HG03064 (cell line): ENCODE measurements around the gene KCNMA1.

Experiments used
- ATAC-seq: cut with Tn5 transposase; IDR thresholded peaks from one replicate; pipeline ENCODE4 v1.9.1; 2021; ENCODE audit warnings: low read depth; ENCODE audit not compliant: unreplicated experiment

The KCNMA1 gene

GRCh38 chr10:77494756-77495541 is 142.7 kb downstream of the KCNMA1 start:
- no peak for ATAC-seq

DNA sequence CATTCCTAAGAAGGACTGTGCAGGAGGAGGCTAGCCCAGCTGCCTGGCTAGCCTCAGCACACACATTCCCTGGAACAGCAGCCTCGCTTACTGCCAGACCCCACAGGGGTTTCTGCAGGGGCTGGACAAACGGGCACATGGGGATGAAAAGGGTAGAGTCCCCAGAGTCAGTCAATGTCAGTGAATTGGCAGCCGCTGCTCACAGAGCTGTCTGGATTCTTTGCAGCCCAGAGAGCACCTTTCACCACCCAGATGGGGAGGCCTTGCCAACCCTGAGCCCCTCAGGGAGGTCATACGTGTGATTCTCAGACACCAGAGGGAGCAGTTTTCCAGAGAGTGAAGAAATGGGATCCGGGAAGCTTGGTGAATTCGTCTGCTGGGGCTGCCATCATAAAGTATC is 143.3 kb downstream of the KCNMA1 start:
- no peak for ATAC-seq

GRCh38 chr10:77493851-77494261 is 143.8 kb downstream of the KCNMA1 start:
- ATAC-seq: no peak

DNA sequence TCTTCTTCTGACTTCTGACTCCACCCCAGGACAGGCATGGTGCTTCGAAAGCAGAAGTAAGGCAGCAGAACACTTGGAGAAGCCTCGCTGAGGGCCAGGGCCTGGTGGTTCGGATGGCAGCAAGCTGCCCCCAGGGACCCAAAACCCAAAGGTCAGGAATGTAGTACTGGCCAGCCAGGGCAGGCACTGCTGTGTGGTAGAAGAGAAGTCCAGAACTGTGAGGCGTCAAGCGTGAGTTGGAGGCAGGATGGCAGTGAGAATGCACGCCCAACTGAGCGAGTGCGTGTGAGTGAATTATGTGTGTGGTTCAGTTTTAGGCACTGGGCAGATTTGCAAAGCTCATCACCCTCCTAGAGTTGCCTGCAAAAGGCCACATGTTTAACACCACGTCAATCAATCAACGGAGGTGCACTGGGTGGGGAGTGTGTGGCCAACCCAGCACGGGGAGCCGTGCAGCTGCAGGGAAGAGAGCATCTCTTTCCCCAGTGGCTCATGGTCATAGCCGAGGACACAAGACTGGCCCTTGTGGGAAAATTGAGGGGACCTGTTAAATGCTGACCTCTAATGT is 144.3 kb downstream of the KCNMA1 start:
- no peak for ATAC-seq

DNA sequence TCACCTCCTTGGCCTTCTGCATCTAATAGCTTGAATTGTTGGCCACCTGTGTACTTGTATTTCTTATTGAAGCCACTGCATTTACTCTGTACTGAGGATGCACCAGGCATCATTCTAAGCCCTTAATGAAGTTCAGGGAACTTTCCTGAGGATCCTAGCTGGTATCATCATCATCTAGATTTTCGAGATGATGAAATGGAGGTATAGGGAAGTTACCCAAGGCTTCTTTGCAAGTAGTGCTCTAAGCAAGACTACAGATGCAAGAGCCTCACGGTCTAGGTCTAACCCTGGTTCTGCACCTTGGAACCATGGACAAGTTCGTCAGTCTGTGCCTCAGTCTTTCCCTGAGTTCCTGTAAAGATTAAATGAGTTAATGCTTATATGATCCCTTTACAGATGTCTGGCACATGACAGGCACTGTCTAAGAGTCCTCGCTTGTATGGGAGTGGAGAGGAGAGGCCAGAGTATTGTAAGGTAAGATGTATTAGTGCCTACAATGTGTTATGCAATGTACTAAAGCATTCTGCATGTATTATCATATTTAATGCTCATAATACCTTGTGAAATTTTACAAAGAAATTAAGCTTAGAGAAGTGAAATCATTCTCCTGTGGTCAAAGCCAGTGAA is 145.1 kb downstream of the KCNMA1 start:
- no peak for ATAC-seq

GRCh38 chr10:77490534-77491314 is 146.9 kb downstream of the KCNMA1 start:
- no peak for ATAC-seq

DNA sequence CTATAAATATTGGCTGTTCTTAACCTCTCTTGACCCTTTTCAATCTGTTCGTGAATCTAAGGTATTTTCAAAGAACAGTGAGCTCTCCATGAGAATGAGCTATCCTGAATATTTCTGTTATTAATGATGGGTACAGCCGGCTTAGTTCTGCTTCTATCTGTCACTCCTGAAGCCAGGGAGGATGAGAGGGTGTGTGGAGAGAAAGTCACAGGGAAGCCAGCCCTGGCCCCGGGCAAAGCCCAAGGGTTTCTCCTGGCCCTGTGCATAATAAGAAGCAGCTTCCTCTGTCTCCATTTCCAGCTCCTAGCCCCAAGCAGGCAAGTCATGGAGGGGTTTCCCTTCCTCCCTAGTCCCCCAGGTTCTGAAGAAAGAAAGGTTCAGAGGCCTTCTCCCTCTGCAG is 151.1 kb downstream of the KCNMA1 start:
- no peak for ATAC-seq

GRCh38 chr10:77485847-77486246 is 151.8 kb downstream of the KCNMA1 start:
- ATAC-seq: no peak

DNA sequence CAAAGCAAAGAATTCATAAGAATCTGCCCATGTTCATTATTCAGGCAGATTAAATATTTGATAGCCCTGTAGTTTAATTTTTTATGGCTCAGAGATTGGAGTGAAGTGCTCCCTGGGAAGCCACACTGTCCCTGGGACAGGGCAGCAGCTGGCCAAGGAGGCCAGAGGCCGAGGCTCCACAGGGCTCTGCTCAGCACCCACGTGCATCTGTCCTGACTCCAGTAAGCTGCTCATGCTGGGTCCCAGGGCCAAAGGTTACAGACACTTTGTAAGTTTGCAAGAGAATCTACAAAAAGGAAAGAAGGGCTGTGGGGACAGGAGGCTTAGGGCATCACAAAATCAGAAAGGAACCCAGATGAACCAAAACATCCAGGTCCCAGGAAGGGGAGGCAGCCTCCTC is 155.5 kb downstream of the KCNMA1 start:
- ATAC-seq: no peak

- no peak for ATAC-seq
Measured at GRCh38 chr10:77479586-77479985, 158.0 kb downstream of the KCNMA1 start.

DNA sequence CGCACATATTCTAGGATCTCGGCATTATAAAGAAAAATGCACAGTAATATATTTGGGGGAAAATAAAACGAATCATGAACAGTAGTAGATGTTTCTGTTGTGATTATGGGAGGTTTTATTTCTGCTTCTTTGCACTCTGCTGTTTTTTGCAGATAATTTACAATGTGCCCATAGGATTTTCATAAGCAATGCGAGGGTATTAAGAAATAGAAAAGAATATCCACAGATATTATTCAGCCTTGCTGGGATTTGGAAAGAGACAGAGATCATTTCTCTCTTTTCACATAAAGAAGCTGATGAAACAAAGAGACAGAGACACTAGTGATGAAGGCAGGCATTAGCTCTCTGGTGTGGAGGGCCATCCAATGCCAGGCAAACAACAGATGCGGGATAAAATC is 158.6 kb downstream of the KCNMA1 start:
- no peak for ATAC-seq

DNA sequence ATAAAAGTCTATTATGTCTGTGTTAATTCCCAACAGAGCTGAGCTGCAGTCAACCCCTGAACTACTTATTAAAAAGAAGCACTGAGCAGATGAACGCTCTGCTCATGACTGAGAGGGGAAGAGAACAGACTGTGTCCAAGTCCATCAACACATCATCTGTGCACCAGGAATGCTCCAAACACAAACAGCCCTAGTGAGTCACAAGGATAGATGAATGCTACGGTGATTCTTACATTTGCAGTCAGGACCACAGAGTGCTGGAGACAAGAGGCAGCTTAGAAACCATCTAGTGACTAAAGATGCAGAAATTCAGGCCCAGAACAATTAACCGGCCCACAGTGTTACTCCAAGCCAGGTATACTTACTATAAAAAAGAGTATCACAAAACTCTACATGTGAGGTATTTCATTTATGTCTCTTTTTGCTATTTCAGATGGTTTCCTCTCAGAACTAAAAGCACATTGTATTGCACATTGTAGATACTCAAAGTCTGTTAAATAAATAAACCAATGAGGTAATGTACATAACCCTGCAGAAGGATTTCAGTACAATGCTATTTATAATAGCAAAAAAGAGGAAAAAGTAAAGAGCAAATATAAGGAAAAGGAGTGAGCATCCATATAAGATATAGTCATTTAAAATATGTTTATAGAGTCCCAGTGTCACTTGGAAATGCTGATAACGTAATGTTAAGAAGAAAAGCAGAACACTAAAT is 159.2 kb downstream of the KCNMA1 start:
- no peak for ATAC-seq

DNA sequence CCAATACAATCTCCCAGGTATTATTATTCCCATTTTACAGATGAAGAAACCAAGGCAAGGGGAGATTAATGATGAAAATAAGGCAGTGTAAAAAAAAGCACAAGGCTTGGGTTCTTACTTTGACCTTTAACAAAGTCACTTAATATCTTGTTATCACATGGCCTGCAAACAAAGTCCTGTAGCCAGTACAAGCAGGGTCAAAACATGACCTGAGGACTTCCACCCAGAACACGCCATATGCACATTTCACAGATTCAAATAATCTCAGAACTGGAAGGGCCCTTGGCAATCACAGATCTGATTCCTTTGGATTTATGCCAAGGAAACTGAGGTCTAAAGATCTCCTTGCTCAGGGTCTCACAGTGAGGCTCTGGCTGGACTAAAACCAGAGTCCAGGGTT is 162.1 kb downstream of the KCNMA1 start:
- no peak for ATAC-seq

DNA sequence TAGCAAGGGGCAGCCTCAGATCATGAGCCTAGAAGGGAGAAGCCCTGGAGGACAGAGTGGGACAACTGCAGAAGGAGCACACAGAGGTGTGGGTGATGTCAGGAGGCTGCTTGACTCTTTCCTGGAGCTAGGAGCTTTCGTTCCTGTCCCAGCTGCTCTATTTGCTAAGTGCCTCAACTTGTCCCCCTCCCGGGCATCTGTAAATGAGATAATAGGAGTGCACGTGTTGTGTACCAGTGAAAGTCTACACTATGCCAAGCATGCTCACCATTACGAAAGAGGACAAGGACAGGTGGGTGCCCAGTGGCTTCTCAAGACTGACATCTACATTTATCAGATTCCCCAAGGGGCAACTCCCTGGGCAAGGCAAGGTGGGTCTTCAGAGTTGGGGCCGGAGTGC is 162.7 kb downstream of the KCNMA1 start:
- no peak for ATAC-seq

GRCh38 chr10:77474386-77474785 is 163.2 kb downstream of the KCNMA1 start:
- ATAC-seq: no peak

DNA sequence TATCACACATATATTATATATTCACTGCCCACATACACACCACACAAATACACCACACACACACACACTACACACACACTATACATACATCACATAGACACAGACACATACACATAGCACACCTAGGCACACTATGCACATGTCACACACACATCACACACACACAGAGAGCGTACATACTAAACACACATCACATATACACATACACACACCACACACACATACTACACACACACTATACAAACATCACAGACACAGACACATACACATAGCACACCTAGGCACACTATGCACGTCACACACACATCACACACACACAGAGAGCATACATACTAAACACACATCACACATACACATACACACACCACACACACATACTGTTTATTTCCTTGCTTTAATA is 165.5 kb downstream of the KCNMA1 start:
- ATAC-seq: no peak

GRCh38 chr10:77471069-77471536 is 166.5 kb downstream of the KCNMA1 start:
- ATAC-seq: no peak

DNA sequence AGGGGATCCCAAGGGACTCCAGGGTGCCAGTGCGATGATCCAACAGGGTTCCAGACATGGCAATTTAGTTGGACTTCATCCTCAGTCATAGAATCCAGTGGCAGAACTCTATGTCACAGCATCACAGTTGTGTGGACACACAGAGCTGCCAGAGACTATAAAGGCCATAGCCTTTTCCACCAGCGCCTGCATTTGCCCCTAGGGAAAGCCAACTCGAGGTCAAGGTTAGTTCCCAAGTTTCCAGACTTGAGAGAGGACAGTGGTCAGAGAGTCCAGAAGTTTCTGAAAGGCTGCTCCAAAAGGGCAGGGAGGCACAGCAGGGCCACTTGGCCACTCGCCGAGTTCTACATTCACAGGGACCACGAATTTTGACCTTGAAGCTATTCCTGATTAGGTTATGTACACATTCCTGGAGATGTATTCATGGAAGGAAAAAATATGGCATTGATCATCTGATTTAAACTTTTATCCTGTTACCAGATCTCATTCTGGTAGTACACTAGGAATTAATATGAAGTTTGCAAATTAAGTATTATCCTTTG is 170.1 kb downstream of the KCNMA1 start:
- no peak for ATAC-seq

DNA sequence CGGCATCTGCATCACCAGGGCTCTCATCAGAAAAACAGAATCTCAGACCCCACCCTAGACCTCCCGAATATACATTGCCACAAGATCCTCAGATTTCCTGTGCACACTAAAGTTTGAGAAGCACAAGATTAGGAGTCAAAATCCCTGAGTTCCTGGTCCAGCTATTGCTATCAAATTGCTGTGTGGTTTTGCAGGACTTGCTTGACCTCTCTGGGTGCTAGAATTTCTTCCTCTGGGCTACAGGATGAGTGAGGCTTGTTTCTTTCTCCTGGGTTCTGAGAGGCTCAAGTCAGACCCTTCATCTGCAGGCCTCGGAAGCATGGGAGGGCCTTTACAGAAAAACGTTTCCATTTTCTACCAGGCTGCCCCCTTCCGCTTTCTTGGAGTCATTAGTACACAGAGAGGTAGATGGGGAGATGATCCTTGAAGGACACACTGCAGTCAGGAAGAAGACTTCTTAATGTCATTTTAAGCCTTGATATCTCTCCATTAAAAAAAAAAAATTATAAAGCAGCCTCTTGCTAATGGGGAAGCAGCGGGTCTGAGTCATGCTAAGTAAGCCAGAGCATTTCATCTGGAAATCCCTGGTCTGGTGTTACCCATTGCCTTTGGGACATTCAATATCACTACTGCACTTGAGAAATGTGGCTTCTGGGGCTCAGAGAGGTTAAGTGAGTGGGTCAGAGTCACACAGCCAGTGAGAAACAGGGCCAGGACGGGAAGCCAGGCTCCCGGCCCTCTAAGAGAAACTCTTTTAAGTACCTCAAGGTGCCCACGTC is 173.5 kb downstream of the KCNMA1 start:
- ATAC-seq: no peak
